Measurements from ENCODE around the gene HIVEP3.

DNA sequence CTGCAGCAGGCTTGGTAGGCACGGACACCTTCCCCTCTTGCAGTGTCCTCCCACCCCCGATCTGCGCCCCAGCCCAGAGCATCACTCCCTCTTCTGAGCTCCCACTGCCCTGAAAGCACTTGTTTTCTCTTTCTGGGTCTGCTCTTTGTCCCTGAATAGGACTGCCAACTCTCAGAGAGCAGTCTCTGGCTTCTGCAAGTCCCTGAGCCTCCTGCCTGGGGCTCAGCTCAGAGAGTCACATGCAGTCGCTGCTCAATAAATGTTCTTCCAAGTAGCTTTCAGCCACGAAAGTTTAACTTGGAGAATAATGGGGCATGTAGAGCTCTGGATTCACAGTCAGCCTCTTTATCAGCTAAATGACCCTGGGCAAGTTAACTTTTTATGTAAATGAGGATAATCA, 205.6 kb downstream of the HIVEP3 start:
- TF ChIP-seq, protein P1, sequence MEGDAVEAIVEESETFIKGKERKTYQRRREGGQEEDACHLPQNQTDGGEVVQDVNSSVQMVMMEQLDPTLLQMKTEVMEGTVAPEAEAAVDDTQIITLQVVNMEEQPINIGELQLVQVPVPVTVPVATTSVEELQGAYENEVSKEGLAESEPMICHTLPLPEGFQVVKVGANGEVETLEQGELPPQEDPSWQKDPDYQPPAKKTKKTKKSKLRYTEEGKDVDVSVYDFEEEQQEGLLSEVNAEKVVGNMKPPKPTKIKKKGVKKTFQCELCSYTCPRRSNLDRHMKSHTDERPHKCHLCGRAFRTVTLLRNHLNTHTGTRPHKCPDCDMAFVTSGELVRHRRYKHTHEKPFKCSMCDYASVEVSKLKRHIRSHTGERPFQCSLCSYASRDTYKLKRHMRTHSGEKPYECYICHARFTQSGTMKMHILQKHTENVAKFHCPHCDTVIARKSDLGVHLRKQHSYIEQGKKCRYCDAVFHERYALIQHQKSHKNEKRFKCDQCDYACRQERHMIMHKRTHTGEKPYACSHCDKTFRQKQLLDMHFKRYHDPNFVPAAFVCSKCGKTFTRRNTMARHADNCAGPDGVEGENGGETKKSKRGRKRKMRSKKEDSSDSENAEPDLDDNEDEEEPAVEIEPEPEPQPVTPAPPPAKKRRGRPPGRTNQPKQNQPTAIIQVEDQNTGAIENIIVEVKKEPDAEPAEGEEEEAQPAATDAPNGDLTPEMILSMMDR (IDR thresholded peaks at IDR 0.05; ENCODE audit: low read depth, low read length): no peak
- no peak for TF ChIP-seq POLR2A (IDR thresholded peaks at IDR 0.05; ENCODE audit: extremely low read depth, insufficient read length)
- TF ChIP-seq, protein P2, sequence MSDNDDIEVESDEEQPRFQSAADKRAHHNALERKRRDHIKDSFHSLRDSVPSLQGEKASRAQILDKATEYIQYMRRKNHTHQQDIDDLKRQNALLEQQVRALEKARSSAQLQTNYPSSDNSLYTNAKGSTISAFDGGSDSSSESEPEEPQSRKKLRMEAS (IDR thresholded peaks at IDR 0.05; ENCODE audit: low read depth, low read length): no peak
